Activated gamma-delta T cell treated with Interleukin-2 at 50 U/mL for 16 hours (primary cell): Measurements from ENCODE around the gene BRINP2.

Experiments used
- DNase-seq: peaks from one replicate; pipeline ENCODE4 v3.0.0-alpha.2; 2020

BRINP2 gene

GRCh38 chr1:177170756-177171535, at the start of gene BRINP2:
TSS of gene BRINP2 (plus strand) at chr1:177170958. CDS start at chr1:177229877, 58,919 bp downstream.
- DNase-seq: no peak

DNA sequence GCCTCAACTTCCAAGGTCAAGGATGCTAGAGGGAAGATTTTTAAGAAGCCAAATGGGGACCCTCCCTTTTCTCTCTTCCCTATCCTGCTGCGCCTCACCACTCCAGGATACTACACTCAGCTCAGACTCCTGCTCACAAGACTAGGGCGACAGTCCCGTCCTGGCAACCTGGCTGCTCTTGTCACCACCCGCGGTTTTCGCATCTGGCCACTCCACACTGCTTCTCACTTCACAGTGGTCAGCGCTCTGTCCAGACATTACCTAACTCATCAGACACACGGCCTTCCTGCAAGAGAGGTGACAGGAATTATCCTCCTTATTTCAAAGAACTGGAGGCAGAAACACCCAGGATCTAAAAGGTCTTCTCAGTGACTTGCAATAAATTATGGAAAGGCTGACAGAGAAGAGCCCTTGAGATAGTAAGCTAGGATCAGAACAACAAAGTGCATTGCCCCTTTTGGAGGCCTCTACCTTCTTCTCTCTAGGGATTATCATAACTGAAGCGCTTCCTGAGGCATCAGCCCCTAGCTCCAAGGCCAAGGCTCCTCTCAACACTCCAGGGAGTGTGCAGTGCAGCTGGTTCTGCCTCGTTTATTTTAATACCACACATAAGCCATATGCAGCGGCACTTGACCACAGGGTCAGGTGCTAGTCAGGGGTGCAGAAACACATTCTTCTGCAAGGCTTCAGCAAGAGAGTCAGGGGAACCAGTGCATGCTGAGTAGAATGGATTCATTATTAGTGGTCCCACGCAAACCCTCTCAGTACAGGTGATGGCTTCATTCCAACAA, 48.1 kb upstream of the BRINP2 start:
- DNase-seq: no peak

DNA sequence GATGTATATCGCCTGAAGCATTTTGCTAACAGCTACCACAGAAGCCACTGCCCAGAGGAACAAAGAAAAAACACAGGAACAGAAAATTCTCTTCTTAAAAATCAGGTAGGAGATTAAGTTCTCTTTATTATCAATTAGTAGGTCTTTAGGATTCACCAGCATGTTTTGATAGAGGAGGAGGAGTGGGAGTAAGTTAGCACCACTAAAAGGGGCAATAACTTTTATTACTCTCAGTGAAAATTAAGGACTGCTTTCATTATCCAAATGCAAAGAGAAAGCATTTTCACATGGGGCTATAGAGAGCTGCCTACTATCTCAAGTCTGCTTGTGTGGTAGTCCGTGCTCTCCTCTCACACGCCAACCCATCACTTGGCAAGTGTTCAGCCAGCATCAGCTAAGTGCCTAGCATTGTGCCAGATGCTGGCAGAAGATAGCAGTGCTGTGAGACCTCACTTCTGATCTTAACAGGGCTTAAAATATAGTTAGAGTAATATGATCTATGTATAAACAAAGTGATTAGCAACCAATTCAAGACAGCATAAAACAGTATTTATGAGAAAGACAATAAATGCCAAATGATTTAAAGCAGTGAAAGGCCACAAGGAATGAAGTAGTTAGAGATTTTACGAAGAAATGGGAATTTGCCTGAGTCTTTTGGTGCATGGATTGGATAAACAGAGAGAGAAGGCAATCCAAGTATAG, 46.0 kb upstream of the BRINP2 start:
- no peak for DNase-seq

- DNase-seq: no peak
Observed at GRCh38 chr1:177126267-177126666, 44.5 kb upstream of the BRINP2 start.

DNA sequence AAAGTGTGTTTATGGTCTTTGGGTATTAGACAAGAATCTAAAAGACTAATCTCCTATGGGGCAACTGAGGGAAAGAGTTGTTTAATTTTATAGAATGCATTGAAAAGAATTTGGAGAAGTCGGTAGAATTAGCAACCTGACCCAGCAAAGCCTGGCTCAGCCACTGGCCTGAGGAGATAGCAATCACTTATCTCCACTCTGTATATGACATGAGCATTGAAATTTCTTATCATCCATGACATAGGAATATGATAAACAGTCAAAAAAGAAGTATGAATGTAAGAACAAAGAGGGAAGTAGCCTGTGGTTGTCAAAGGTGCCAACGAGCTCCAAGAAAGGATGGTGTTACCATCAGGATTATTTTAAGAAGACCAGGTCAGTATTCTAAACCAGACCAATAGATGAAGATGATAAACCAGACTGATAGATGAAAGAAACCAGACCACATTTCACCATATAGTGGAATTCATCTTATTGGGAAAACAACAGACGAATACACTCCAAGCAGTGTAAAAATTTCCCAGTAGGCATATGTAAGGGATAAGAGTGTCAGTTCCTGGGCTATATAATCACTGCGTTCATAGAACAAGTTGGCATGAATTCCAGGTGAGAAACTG, 42.0 kb upstream of the BRINP2 start:
- DNase-seq: no peak

DNA sequence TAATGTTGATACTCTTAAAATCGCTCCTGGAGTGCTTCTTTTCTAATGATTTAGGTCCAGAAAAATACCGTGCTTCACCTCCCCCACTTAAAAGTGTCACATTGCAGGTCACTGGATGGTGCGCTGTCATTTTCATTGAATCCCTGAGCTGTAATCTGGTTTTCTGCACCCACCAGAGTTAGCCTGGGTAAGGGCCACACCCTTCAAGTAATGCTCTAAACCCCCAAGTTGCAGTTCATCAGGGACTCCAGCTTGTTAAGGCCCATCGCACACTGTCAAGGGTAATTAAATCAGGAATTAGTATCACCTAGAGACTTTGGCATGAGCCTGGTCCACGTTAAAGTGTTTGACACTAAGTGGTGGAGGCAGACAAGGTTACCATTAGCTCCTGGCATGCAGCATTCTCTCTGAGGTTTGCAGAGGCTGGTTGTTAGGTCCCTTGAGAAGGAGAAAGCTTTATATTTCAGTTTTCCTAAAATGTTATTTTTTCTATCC, 40.3 kb upstream of the BRINP2 start:
- DNase-seq: no peak

GRCh38 chr1:177131723-177132122, 39.0 kb upstream of the BRINP2 start:
- no peak for DNase-seq

DNA sequence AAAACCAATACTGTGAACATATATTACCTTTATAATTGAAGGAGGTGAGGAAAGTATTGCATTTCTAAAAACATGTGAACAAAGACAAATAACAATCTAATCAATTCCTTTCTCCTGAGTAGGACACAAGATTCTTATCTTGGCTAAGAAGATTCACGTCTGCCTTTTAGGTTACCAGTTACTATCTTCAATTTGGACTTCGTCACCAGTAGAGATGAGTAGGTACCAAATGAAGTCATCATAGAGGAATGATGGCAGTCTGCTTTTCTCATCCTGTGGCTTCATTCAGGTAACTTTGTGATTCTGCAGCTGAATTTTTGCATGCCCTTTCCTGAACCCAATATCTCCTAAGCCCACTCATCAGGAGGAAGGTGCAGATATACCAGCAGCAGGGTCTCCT, 38.6 kb upstream of the BRINP2 start:
- DNase-seq: no peak

- no peak for DNase-seq
Observed at GRCh38 chr1:177133977-177134538, 36.7 kb upstream of the BRINP2 start.

DNA sequence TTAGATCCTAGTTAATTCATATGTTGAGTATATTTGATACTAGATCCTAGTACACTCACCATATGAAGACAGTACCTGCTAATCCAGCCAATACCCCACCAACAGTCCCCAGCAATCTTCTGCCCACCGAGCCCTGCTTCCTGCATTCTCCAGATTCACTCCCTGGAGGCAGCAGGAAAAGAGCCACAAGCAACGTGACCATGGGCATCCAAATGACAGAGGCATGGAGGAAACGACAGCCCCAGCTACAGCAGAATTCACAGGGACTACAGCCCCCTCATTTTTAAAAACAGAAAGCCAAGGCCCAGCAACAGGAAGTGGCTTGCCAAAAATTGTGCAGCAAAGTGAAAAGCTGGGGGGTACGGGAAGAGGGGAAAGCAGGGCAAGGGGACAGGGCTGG, 35.5 kb upstream of the BRINP2 start:
- DNase-seq: no peak

- no peak for DNase-seq
Observed at GRCh38 chr1:177137814-177138213, 32.9 kb upstream of the BRINP2 start.

DNA sequence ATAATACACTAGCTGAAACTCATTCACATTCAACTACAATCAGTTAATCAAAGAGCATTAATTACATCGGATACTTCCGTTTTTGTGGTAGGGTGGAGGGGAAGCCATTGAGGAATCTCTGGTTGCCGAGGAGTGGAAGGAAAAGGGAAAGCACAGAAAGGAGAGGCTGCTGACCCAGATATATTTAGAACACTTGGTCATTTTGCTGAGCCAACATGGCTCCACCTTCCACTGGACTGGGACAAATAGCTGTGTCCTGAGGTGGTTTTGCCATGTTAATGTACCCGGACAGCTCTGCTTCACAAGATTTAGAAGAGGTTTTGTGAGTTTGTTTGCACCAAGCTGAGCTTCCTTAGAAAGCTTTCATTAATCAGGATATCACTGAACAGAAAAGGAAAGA, 32.4 kb upstream of the BRINP2 start:
- DNase-seq: no peak

DNA sequence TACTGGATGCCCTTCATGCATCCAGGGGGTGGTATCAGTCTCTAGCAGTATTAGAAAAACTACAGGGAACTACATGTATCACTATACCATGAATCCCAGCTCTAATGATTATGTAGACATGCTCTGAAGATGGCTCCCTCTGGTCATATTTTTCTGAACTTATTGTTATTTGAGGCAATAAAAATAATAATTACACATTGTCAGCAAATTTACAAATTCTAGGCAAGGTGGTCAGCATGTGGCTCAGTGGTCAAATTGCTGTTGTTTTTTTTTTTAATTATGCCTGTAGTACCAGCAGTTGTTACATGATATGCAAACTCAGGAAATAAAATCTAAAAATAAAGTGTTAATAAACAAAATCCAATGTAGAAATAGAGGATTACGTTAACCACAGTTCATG, 28.7 kb upstream of the BRINP2 start:
- no peak for DNase-seq

- no peak for DNase-seq
Observed at GRCh38 chr1:177142791-177143271, 27.9 kb upstream of the BRINP2 start.

GRCh38 chr1:177145106-177146070, 25.4 kb upstream of the BRINP2 start:
- no peak for DNase-seq

GRCh38 chr1:177146499-177146898, 24.3 kb upstream of the BRINP2 start:
- no peak for DNase-seq

GRCh38 chr1:177162243-177162642, 8.5 kb upstream of the BRINP2 start:
- DNase-seq: no peak

DNA sequence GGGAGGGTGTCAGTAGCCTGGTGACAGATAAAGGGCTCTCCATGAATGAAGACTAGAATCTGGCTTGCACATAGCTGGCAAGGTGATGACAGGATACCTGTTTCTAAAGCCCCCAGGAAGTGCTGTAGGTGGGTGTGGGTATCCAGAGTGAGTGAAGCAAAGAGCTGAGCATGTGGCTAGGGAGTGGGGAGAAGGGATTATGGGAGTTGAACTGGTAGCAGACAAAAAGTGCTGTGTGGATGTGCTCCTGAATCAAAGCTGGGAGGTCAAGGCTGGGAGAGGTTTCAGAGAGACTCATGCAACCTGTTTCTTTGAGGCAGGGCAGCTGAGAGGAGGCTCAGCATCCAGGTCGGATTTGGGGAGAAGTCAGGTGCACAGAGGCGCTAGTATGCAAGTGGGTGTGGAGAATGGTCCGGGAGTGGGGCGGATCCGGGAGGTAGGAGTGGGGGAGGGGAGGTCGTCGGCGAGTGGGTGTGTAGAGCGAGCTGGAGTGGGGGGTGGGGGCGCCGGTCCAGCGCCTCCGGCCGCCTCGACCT, 6.8 kb upstream of the BRINP2 start:
- no peak for DNase-seq

DNA sequence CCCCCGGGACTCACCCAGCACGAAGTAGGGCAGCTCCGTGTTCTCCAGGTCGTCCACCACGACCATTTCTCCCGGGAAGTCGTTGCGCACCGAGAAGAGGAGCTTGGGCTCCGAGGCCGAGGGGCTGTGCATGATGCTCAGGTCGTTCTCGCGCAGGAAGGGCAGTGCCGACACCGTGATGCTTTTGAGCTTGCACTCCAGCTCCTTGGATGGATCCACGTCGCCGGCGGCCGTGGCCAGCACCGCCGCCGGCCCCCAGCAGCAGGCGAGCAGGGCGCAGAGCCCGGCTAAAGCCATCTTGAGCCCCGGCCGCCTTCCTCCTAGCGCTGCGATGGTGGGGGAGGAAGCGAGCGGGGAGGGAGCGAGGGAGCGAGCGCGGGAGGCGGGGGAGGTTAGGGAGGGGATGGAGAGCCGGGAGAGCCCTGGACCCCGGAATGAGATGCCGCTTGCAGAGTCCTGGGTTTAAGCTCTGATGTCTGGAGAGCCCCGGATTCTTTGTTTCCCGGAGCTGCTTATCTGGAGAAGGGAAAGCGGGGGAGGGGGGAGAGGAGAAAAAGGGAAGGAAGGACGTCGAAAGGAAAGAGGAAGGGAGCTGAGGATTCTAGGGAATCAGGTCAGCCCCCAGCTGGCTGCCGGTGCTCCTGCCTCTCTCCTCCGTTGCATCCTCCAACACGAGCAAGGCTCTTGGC, 6.2 kb upstream of the BRINP2 start, which contains the start of gene ASTN1:
ASTN1 (minus strand) TSS at position 333 of the 689 bp plus-strand sequence; CDS start at position 297, 36 bp downstream.
- no peak for DNase-seq

- no peak for DNase-seq
Observed at GRCh38 chr1:177165069-177165439, 5.7 kb upstream of the BRINP2 start.
